WTC11 (cell line): ENCODE measurements around the gene MOB3B. TPM values are rescaled to one million over a fixed set of nuclear protein-coding genes. Genes with fewer than 3 reads are reported as not detected.

Experiments
- ATAC-seq: fragments of 200-7000 bp; cut with Tn5 transposase; 2 replicates; pipeline ENCODE4 v1.10.0; 2021; ENCODE audit warnings: mild to moderate bottlenecking, moderate library complexity
- CTCF ChIA-PET: fragments of 300-600 bp; sonication (Branson Sonifier 250); formaldehyde crosslinking; loops from one replicate; lab custom pipeline; 2021; ENCODE audit warnings: antibody characterized with exemption; lab: Charles Lee
- POLR2A ChIA-PET: fragments of 350-600 bp; sonication (Branson Sonifier 250); formaldehyde crosslinking; loops from one replicate; lab custom pipeline; 2021; ENCODE audit warnings: antibody characterized with exemption; lab: Charles Lee
- DNase-seq: peaks from one replicate; pipeline ENCODE4 v3.0.0; 2021; ENCODE audit warnings: low spot score
- H3K27ac Mint-ChIP-seq: 2 replicates; pipeline ENCODE4 v1.8.0; 2021; ENCODE audit warnings: mixed read lengths
- H3K27me3 Mint-ChIP-seq: 2 replicates; pipeline ENCODE4 v1.8.0; 2021; ENCODE audit warnings: low read depth, mild to moderate bottlenecking, moderate library complexity, mixed read lengths
- H3K36me3 Mint-ChIP-seq: 2 replicates; pipeline ENCODE4 v1.8.0; 2021; ENCODE audit warnings: mixed read lengths
- H3K4me1 Mint-ChIP-seq: 2 replicates; pipeline ENCODE4 v1.8.0; 2022; ENCODE audit warnings: mixed read lengths
- H3K4me3 Mint-ChIP-seq: 2 replicates; pipeline ENCODE4 v1.8.0; 2021; ENCODE audit warnings: mild to moderate bottlenecking, moderate library complexity, mixed read lengths
- H3K9me3 Mint-ChIP-seq: 2 replicates; pipeline ENCODE4 v1.8.0; 2021; ENCODE audit warnings: mixed read lengths
- ATF3 ChIP-seq: sonication (generic); formaldehyde crosslinking; conservative IDR thresholded peaks from 2 replicates; pipeline ENCODE4 v1.8.1; 2022; ENCODE audit warnings: mild to moderate bottlenecking, missing genetic modification reagents
- GTF2I ChIP-seq: fragments of 250-450 bp; sonication (Bioruptor Pico); conservative IDR thresholded peaks from 2 replicates; pipeline ENCODE4 v1.4.0; 2021; ENCODE audit warnings: mild to moderate bottlenecking
- HMGXB4 ChIP-seq: sonication (generic); formaldehyde crosslinking; IDR thresholded peaks from 2 replicates; pipeline ENCODE4 v1.8.1; 2023; ENCODE audit warnings: mild to moderate bottlenecking, moderate library complexity, missing genetic modification reagents
- JAZF1 ChIP-seq: fragments of 250-450 bp; sonication (Bioruptor Pico); IDR thresholded peaks from 2 replicates; pipeline ENCODE4 v1.9.0; 2021; ENCODE audit warnings: moderate library complexity, mild to moderate bottlenecking, inconsistent platforms
- MAX ChIP-seq: sonication (generic); formaldehyde crosslinking; IDR thresholded peaks from 2 replicates; pipeline ENCODE4 v1.8.0; 2022; ENCODE audit warnings: mild to moderate bottlenecking, missing genetic modification reagents
- NFATC4 ChIP-seq: fragments of 250-450 bp; sonication (Bioruptor Pico); IDR thresholded peaks from 2 replicates; pipeline ENCODE4 v1.9.0; 2021; ENCODE audit warnings: mild to moderate bottlenecking
- NR2C2 ChIP-seq: sonication (generic); formaldehyde crosslinking; IDR thresholded peaks from 2 replicates; pipeline ENCODE4 v1.8.0; 2022; ENCODE audit warnings: mild to moderate bottlenecking, missing genetic modification reagents
- PRDM15 ChIP-seq: sonication (generic); formaldehyde crosslinking; IDR thresholded peaks from 2 replicates; pipeline ENCODE4 v1.8.0; 2022; ENCODE audit warnings: missing genetic modification reagents
- PREB ChIP-seq: sonication (generic); formaldehyde crosslinking; IDR thresholded peaks from 2 replicates; pipeline ENCODE4 v1.8.1; 2022; ENCODE audit warnings: mild to moderate bottlenecking, missing genetic modification reagents, moderate library complexity, borderline replicate concordance
- RORB ChIP-seq: fragments of 250-450 bp; sonication (Bioruptor Pico); IDR thresholded peaks from 2 replicates; pipeline ENCODE4 v1.9.0; 2021; ENCODE audit warnings: mild to moderate bottlenecking
- SOX15 ChIP-seq: fragments of 250-450 bp; sonication (Bioruptor Pico); IDR thresholded peaks from 2 replicates; pipeline ENCODE4 v1.9.0; 2021; ENCODE audit warnings: mild to moderate bottlenecking
- ZBTB21 ChIP-seq: sonication (generic); formaldehyde crosslinking; IDR thresholded peaks from 2 replicates; pipeline ENCODE4 v1.8.1; 2023; ENCODE audit warnings: mild to moderate bottlenecking, missing genetic modification reagents, borderline replicate concordance
- ZBTB43 ChIP-seq: sonication (generic); formaldehyde crosslinking; IDR thresholded peaks from 2 replicates; pipeline ENCODE4 v1.8.1; 2023; ENCODE audit warnings: mild to moderate bottlenecking, missing genetic modification reagents
- ZNF232 ChIP-seq: sonication (generic); formaldehyde crosslinking; IDR thresholded peaks from 2 replicates; pipeline ENCODE4 v1.8.0; 2022; ENCODE audit warnings: mild to moderate bottlenecking, missing genetic modification reagents
- ZNF396 ChIP-seq: fragments of 250-450 bp; sonication (Bioruptor Pico); IDR thresholded peaks from 2 replicates; pipeline ENCODE4 v1.8.0; 2021; ENCODE audit warnings: mild to moderate bottlenecking, moderate library complexity, borderline replicate concordance
- ZNF425 ChIP-seq: fragments of 250-450 bp; sonication (Bioruptor Pico); conservative IDR thresholded peaks from 2 replicates; pipeline ENCODE4 v1.9.0; 2021; ENCODE audit warnings: mild to moderate bottlenecking
- total RNA-seq: library from RNA; stranded (reverse); gene quantifications from 3 replicates; pipeline ENCODE4 v1.2.3, GENCODE V29; 2021
- TF ChIP-seq, protein P1 (sequence below): sonication (generic); formaldehyde crosslinking; IDR thresholded peaks from 2 replicates; pipeline ENCODE4 v1.8.1; 2022; ENCODE audit warnings: missing genetic modification reagents, borderline replicate concordance
- TF ChIP-seq, protein P2 (sequence below): fragments of 200-600 bp; IDR thresholded peaks from 2 replicates; pipeline ENCODE4 v1.8.0; 2022; ENCODE audit warnings: antibody characterized with exemption

MOB3B gene
- total RNA-seq, 1 experiment from 2014 or later = 25.1 TPM

GRCh38 chr9:27356446-27356845 is 173.2 kb downstream of the MOB3B start:
- H3K36me3 Mint-ChIP-seq = peaks cover 13% of the 10 kb centered on the region
- H3K4me1 Mint-ChIP-seq = peaks cover 43% of the 10 kb centered on the region
- TF ChIP-seq MAX (CRISPR knock-in tag) (no peak), ZNF425 (CRISPR knock-in tag) (no peak), RORB (CRISPR knock-in tag) (no peak), JAZF1 (CRISPR knock-in tag) (no peak), ZBTB43 (CRISPR knock-in tag) (no peak), SOX15 (CRISPR knock-in tag) (no peak), NFATC4 (CRISPR knock-in tag) (no peak), HMGXB4 (CRISPR knock-in tag) (no peak), ZBTB21 (CRISPR knock-in tag) (no peak), GTF2I (no peak), NR2C2 (CRISPR knock-in tag) (no peak)
- TF ChIP-seq, protein P1, sequence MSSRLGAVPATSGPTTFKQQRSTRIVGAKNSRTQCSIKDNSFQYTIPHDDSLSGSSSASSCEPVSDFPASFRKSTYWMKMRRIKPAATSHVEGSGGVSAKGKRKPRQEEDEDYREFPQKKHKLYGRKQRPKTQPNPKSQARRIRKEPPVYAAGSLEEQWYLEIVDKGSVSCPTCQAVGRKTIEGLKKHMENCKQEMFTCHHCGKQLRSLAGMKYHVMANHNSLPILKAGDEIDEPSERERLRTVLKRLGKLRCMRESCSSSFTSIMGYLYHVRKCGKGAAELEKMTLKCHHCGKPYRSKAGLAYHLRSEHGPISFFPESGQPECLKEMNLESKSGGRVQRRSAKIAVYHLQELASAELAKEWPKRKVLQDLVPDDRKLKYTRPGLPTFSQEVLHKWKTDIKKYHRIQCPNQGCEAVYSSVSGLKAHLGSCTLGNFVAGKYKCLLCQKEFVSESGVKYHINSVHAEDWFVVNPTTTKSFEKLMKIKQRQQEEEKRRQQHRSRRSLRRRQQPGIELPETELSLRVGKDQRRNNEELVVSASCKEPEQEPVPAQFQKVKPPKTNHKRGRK (CRISPR knock-in tag) = no peak
- TF ChIP-seq, all 79 proteins: peak for 0
- Mint-ChIP-seq H3K9me3 (no peaks in the 10 kb centered on the region), H3K4me3 (no peak overlapping the region), H3K27ac (peak overlapping the region; percentile 34; the same call in 1 of the 2 replicates), H3K27me3 (no peaks in the 10 kb centered on the region; the same call in 1 of the 2 replicates)
- ChIA-PET POLR2A (no interaction called here), CTCF (no interaction called here)
- ATAC-seq = no peak
- no peak for DNase-seq

GRCh38 chr9:27355166-27355565 is 174.4 kb downstream of the MOB3B start:
- H3K27ac Mint-ChIP-seq = no peak overlapping the region
- H3K4me1 Mint-ChIP-seq = peaks cover 39% of the 10 kb centered on the region
- peaks cover 13% of the 10 kb centered on the region for H3K36me3 Mint-ChIP-seq
- ATAC-seq = no peak
- POLR2A ChIA-PET = no interaction called here
- no peak overlapping the region for H3K4me3 Mint-ChIP-seq
- no peaks in the 10 kb centered on the region for H3K9me3 Mint-ChIP-seq
- CTCF ChIA-PET = interaction anchor here (2.5 kb wide), 1 partner anchor 14 kb away, joined by 5 read pairs; no protein-coding TSS in a partner anchor
- no peaks in the 10 kb centered on the region; the same call in 1 of the 2 replicates for H3K27me3 Mint-ChIP-seq
- TF ChIP-seq PREB (no peak), ZNF396 (CRISPR knock-in tag) (no peak), ATF3 (CRISPR knock-in tag) (no peak), PRDM15 (no peak), ZNF232 (CRISPR knock-in tag) (no peak)
- TF ChIP-seq, protein P2, sequence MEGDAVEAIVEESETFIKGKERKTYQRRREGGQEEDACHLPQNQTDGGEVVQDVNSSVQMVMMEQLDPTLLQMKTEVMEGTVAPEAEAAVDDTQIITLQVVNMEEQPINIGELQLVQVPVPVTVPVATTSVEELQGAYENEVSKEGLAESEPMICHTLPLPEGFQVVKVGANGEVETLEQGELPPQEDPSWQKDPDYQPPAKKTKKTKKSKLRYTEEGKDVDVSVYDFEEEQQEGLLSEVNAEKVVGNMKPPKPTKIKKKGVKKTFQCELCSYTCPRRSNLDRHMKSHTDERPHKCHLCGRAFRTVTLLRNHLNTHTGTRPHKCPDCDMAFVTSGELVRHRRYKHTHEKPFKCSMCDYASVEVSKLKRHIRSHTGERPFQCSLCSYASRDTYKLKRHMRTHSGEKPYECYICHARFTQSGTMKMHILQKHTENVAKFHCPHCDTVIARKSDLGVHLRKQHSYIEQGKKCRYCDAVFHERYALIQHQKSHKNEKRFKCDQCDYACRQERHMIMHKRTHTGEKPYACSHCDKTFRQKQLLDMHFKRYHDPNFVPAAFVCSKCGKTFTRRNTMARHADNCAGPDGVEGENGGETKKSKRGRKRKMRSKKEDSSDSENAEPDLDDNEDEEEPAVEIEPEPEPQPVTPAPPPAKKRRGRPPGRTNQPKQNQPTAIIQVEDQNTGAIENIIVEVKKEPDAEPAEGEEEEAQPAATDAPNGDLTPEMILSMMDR = no peak
- TF ChIP-seq, all 79 proteins: peak for 0
- no peak for DNase-seq
